Measurements from ENCODE around the gene COPB1.

DNA sequence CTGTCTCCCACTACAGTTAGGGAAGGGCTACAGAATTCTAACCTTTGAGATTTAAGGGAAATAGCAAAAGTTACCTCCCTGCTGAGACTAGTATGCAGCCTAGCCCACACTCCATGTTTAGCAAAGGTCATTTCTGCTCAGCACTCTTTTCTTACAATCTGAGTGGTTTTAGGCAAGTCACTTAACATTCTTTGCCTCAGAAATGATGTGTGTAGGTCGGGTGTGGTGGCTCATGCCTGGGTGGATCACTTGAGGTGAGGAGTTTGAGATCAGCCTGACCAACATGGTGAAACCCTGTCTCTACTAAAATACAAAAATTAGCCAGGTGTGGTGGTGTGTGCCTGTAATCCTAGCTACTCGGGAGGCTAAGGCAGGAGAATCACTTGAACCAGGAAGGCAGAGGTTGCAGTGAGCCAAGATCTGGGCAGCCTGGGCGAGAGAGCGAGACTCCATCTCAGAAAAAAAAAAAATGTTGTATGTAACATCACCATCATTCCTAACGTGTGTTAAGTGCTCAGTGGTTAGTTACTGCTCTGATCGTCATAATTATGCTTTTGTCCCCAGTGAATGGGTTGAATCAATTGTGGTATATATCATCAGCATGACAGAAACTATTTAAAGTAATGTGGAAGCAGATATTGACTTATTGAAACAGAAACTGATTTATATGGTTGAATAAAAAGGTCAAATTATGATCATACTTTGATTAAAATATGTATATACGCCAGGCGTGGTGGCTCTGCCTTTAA is 55.0 kb downstream of the COPB1 start:
- TF ChIP-seq, protein P1, sequence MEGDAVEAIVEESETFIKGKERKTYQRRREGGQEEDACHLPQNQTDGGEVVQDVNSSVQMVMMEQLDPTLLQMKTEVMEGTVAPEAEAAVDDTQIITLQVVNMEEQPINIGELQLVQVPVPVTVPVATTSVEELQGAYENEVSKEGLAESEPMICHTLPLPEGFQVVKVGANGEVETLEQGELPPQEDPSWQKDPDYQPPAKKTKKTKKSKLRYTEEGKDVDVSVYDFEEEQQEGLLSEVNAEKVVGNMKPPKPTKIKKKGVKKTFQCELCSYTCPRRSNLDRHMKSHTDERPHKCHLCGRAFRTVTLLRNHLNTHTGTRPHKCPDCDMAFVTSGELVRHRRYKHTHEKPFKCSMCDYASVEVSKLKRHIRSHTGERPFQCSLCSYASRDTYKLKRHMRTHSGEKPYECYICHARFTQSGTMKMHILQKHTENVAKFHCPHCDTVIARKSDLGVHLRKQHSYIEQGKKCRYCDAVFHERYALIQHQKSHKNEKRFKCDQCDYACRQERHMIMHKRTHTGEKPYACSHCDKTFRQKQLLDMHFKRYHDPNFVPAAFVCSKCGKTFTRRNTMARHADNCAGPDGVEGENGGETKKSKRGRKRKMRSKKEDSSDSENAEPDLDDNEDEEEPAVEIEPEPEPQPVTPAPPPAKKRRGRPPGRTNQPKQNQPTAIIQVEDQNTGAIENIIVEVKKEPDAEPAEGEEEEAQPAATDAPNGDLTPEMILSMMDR (IDR thresholded peaks at IDR 0.05): no peak
- no peak for TF ChIP-seq POLR2AphosphoS5 (IDR thresholded peaks at IDR 0.05)

All from transverse colon (tissue), 4 donors.